Measurements from ENCODE around the gene IFT57. TPM values are rescaled to one million over a fixed set of nuclear protein-coding genes. Genes with fewer than 3 reads are reported as not detected.

IFT57 gene
- total and polyA plus RNA-seq, 12 donors: 5.9 to 29.5 (median 20.4) TPM

DNA sequence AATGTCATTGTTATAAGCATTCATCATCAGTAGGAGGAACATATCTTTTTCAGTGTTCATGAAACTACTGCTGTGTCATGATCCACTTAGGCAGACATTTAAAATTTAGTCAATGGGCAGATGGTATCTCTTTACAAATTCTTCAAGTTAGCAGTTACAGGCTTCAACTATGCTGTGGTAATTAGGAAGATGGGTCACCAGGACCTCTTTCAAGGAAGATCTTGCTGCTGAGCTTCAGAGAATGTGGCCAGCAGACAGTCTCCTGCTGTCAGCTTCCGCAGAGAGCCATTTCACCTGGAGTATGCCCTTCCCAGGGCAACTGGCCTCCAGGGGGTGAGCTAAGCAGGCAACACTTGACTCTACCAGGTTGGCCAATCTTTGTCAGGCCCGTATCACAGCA is 19.4 kb downstream of the IFT57 start:
- no peaks in the 10 kb centered on the region for H3K4me1 ChIP-seq
- 91 to 96% methylated on average over 2 of the region's 2 CpGs for WGBS, 2 donors
- peaks cover 0 to 39% (median 0%) of the 10 kb centered on the region in 9 donors for H3K36me3 ChIP-seq
- no peak overlapping the region for H3K27ac ChIP-seq
- intact Hi-C loops (cut with DNase I): no loop called here
- ATAC-seq: peak in 1 of 8 donors; percentile 26
- no peak for DNase-seq
- TF ChIP-seq, protein P1, sequence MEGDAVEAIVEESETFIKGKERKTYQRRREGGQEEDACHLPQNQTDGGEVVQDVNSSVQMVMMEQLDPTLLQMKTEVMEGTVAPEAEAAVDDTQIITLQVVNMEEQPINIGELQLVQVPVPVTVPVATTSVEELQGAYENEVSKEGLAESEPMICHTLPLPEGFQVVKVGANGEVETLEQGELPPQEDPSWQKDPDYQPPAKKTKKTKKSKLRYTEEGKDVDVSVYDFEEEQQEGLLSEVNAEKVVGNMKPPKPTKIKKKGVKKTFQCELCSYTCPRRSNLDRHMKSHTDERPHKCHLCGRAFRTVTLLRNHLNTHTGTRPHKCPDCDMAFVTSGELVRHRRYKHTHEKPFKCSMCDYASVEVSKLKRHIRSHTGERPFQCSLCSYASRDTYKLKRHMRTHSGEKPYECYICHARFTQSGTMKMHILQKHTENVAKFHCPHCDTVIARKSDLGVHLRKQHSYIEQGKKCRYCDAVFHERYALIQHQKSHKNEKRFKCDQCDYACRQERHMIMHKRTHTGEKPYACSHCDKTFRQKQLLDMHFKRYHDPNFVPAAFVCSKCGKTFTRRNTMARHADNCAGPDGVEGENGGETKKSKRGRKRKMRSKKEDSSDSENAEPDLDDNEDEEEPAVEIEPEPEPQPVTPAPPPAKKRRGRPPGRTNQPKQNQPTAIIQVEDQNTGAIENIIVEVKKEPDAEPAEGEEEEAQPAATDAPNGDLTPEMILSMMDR (IDR thresholded peaks at IDR 0.05): no peak
- H3K4me3 ChIP-seq: no peak overlapping the region
- no peaks in the 10 kb centered on the region for H3K9me3 ChIP-seq
- H3K27me3 ChIP-seq: no peaks in the 10 kb centered on the region

DNA sequence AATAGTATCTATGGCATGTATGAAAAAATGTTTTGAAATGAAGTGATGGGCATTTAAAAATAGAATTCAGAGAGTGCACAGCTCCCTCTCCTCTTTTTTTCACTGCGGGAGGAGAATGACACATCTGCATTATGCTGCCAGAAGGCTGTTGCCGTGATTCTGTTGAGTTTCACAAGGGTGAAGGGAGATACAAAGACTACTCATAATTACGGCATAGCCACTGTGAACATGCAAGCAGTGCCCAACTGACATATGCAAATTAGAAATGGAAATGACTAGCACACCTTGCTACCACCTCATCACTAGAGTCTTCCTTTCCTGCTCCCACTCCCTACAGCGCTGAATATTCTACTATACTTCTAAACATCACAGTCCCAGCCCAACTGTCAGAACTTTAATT is 20.1 kb downstream of the IFT57 start:
- no peak for ATAC-seq
- TF ChIP-seq, protein P1 (IDR thresholded peaks at IDR 0.05): no peak
- Histone ChIP-seq H3K27me3 (no peaks in the 10 kb centered on the region), H3K4me3 (no peak overlapping the region), H3K9me3 (no peaks in the 10 kb centered on the region), H3K4me1 (no peaks in the 10 kb centered on the region), H3K36me3 (peaks cover 0 to 31% (median 0%) of the 10 kb centered on the region in 9 donors), H3K27ac (no peak overlapping the region)
- DNase-seq: no peak
- WGBS, 2 donors: 57 to 68% methylated on average over 4 of the region's 4 CpGs
- intact Hi-C loops (cut with DNase I): no loop called here

DNA sequence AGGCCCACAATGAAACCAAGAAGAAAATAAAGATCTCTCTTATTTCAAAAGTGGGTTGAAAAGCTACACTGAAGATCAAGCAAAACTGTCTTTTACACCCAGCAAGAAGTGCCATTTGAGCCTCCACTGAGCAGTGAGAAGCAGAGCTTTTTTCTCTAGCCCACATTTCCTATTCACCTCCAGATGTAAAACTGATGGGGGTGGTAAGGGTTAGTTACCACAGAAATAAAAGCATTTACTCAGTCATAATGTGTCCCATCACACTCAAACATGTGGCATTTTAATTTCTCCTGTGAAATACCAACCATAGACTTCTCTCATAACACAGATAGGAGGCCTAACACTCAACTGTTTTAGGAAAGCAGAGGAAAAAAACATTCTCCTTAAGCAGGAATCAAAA is 21.0 kb downstream of the IFT57 start:
- Histone ChIP-seq H3K4me3 (no peak overlapping the region), H3K9me3 (no peaks in the 10 kb centered on the region), H3K27ac (no peak overlapping the region), H3K27me3 (no peaks in the 10 kb centered on the region), H3K36me3 (peaks cover 0 to 28% (median 0%) of the 10 kb centered on the region in 9 donors), H3K4me1 (no peaks in the 10 kb centered on the region)
- no peak for ATAC-seq
- TF ChIP-seq, protein P1 (IDR thresholded peaks at IDR 0.05): no peak
- no peak for DNase-seq
- intact Hi-C loops (cut with DNase I): no loop called here

DNA sequence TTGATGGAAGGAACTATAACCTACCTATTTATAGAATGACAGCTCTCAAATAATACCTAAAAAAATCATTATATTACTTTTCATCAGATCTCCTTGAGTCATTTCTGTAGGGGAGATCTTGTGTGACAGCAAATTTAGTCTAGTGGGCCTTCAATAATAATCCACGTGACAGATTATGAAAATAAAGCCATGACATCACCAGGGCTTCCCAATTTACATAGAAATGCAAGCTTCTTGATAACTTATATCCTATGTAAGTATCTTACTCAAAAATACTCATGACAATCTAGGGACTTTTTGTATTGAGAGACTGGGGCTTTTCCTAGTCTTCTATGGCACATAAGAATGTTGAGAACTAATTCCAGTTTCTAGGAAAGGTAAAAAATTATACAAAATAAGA is 21.6 kb downstream of the IFT57 start:
- Histone ChIP-seq H3K9me3 (peaks cover 0 to 2% (median 0%) of the 10 kb centered on the region in 11 donors), H3K4me3 (no peak overlapping the region), H3K4me1 (no peaks in the 10 kb centered on the region), H3K36me3 (peaks cover 0 to 31% (median 0%) of the 10 kb centered on the region in 9 donors), H3K27me3 (no peaks in the 10 kb centered on the region), H3K27ac (no peak overlapping the region)
- TF ChIP-seq, protein P1 (IDR thresholded peaks at IDR 0.05): no peak
- intact Hi-C loops (cut with DNase I): no loop called here
- 98 to 100% methylated on average over 1 of the region's 1 CpG for WGBS, 2 donors
- no peak for DNase-seq
- no peak for ATAC-seq

Data from heart right ventricle (tissue), 16 donors.